ENCODE data around the gene ATXN7.

Gene ATXN7

DNA sequence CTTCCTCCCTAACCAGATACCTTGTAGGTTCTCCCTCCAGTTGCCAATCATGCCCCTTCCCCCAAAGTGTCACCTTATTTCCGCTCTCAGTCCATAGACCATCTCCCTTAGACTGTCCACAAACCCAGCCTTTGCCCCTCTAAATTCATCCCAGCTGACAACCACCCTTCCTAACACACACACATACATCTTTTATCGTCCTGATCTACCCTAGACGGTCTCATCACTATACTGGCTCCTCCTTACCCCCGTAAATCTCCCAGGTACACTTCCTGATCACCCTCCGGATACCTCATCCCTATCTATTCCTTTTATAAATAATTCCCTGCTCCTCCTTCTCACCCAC lies 890 bp upstream of the ATXN7 start:
- in situ Hi-C loops (cut with MboI; ENCODE audit: low pct_unique_long_range_greater_than_20kb, low sequenced_read_pairs): no loop called here
- no peak for DNase-seq

DNA sequence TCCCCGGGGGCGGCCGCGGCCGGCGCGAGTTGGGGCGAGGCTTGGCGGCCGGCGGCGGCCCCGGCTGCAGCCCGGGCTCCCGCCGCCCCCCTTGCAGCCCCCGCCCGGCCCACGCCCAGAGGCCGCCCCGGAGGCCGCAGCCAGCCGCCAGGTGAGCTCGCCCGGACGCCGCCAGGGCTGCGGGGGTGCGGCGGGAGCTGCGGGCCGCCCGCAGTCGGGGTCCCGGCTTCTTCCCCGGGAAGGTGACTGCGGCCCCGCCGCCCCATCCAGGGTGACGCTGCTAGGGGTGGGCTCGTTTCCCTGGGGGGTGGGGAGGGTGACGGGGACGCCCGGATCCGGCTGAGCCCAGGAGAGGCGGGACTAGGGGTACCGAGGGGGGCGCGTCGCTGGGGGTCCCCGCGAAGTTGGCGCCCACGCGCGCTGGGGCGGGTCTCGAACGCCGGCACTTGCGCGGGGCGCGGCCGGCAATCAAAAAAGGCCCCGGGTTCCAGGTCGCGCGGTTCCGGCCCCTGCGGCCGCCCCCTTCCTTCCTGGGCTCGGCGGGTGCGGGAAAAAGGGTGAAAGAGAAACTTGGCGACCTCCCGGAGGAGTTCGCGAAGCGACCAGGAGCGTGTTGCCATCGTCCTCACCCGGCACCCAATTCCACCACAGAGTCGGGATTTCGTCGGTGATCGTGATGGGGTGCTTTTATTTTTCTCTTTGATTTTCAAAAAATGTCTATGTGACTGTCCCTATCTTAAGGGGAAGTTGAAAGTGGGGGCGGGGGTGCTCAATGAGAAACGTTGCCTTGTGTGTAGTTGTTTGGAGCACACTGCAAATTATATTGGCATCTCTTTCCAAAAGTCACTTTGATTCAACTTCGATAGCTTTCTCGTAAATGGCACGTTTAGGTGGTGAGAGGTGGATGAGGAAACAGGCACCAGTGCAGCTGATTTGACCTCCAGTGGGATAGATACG lies 619 bp downstream of the ATXN7 start:
- in situ Hi-C loops (cut with MboI; ENCODE audit: low pct_unique_long_range_greater_than_20kb, low sequenced_read_pairs): no loop called here
- peak; percentile 69 for DNase-seq

DNA sequence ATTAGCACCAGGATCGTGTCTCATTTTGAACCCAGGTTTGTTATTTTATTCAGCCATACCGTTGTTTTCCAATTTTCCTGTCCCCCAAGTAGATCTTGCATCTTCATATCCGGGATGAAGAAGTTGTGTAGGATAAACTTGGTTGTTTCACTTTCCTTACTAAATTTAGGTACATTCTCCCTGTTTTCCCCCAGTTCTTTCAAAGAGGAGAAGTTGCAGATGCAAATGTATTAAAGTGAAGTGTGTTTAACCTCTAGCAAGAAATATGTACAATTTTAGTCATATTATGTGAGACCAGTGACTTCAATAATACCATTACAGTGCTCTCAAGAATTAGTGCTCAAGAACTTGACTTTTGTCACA lies 1.3 kb downstream of the ATXN7 start:
- in situ Hi-C loops (cut with MboI; ENCODE audit: low pct_unique_long_range_greater_than_20kb, low sequenced_read_pairs): no loop called here
- no peak for DNase-seq

DNA sequence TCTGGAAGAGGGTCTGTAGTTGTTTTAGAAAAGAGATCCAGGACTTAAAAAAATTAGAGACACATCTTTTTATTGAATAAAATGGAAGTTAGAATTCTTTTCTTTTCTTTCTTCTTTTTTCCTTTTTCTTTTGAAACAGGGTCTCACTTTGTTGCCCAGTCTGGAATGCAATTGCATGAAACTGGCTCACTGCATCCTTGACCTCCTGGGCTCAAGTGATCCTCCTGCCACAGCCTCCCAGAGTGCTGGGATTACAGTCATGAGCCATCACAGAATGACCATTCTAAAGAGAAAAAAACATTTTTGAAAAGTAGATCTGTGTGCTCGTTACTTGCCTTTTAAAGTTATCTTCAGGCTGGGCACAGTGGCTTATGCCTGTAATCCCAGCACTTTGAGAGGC lies 3.6 kb downstream of the ATXN7 start:
- in situ Hi-C loops (cut with MboI; ENCODE audit: low pct_unique_long_range_greater_than_20kb, low sequenced_read_pairs): no loop called here
- no peak for DNase-seq

DNA sequence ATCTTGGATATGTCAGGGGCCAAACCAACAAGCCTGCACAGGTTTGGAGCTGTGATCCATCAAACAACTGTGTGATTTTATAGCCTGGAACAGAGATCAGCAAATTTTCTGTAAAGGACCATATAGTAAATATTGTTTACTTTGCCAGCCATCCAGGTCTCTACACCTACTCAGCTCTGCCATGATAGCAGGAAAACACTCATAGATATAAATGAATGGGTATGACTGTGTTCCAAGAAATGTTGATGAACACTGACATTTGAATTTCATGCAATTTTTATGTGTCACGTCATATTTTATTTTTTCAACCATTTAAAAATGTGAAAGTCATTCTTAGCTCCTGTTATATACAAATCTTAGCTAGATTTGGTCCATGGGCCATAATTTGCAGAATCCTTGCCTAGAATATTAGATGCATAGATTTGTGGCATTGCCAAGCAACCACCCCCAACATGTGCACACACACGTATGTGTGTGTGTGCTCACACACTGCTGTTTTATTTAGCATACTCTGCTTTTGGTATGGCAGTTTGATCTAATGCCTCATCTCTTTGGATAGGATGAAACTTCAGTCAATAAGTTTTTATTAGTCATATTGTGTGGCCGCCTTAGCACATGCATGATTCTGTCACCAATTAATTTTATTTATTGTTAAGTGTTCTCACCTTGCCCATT lies 6.4 kb downstream of the ATXN7 start:
- no peak for DNase-seq
- in situ Hi-C loops (cut with MboI; ENCODE audit: low pct_unique_long_range_greater_than_20kb, low sequenced_read_pairs): no loop called here

DNA sequence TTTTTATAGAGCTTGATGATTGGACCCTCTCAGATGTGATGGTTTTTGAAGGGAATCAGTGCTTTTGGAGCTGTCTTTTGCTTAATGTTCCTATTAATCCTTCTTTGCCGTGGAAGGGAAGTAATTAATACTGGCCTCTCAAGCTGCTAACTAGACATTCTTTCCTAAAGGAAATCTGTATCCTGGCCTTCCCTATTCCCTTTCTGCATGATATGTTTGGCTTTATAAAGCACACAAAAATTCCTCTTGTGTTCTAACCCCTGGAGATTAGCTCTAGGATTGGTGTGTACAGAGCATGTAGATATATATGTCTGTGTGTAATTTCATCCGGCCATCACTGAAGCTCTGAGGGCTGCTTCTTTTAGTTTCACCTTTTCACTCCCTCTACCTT lies 6.9 kb downstream of the ATXN7 start:
- in situ Hi-C loops (cut with MboI; ENCODE audit: low pct_unique_long_range_greater_than_20kb, low sequenced_read_pairs): no loop called here
- no peak for DNase-seq

DNA sequence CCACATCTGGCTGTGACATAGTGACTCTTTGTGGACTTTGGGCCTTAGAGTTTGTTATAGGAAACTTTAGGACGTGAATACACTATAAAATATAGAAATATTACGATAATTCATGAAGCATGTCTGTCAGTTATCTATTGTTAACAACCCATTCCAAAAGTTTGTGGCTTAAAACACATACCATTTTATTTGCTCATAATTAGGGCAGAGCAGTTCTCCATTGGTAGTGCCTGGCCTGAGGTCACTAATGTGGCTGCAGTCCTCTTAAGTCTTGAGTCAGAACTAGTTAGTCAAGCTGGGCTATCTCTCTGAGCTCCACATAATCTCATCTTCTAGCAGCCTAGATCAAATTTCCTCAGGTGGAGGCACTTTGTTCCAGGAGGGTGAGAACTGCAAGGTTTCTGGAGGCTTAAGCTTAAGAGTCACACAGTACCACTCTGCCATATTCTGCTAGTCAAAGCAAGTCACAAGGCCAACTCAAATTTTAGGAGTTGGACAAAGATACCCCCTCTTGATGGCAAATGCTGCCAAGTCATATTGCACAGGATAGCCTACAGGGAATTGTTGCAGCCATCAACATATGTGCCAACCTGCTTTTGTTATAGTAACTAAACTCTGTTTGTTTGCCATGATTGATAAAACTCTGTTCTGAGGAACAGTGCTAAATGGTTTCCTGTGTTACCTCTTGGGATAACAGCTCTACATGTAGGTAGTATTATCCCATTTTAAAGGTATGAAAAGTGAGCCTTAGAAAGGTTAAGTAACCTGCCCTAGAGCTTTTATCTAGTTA lies 8.7 kb downstream of the ATXN7 start:
- in situ Hi-C loops (cut with MboI; ENCODE audit: low pct_unique_long_range_greater_than_20kb, low sequenced_read_pairs): no loop called here
- DNase-seq: no peak

DNA sequence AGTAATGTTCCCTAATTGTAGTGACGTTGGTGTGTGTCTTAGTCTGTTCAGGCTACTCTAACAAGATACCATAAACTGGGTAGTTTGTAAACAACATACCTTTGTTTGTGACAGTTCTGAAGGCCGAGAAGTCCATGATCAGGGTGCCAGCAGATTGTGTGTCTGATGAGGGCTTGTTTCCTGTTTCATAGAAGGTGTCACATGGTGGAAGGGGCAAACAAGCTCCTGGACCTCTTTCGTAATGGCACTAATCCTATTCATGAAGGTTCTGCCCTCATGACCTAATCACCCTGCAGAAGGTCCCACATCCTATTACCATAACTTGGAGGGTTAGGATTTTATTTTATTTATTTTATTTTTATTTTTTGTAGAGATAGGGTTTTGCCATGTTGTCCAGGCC lies 11.1 kb downstream of the ATXN7 start:
- in situ Hi-C loops (cut with MboI; ENCODE audit: low pct_unique_long_range_greater_than_20kb, low sequenced_read_pairs): no loop called here
- DNase-seq: no peak

DNA sequence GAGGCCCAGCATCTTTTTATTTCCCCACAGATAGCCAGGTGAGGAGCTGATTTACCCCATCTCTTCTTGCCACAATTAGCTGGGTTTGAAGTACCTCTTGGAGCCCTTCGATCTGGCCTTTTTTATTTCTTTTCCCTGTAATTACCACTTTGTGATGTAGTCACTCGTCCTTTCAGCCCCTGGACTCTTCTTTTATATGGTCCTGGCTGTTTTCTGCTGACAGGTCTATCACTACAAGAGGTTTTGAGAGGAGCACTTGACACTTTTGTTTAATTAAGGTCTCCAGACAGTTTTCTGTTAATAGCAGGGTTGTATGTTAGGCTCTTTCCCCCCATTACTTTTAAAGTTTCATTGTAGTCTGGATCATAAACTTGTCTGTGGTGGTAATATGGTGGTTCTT lies 11.8 kb downstream of the ATXN7 start:
- in situ Hi-C loops (cut with MboI; ENCODE audit: low pct_unique_long_range_greater_than_20kb, low sequenced_read_pairs): no loop called here
- DNase-seq: no peak

DNA sequence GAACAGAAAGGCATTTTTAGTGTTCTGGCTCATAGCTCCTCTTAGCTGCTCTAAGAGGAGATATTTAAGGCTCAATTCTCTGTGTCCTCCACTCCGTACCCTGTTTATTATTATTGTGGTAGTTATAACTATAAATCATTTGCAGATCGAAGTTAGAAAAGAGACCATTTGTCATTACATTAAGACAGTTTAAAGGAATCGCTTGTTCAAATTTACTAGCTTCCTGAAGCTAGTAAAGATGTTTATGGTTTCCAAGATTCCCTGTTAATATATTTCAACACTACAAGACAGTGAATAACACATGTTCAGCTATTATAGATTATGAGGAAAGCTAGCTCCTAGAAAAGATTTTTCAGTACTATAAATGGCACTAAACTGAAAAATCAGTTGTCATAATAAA lies 12.6 kb downstream of the ATXN7 start:
- in situ Hi-C loops (cut with MboI; ENCODE audit: low pct_unique_long_range_greater_than_20kb, low sequenced_read_pairs): no loop called here
- DNase-seq: no peak

DNA sequence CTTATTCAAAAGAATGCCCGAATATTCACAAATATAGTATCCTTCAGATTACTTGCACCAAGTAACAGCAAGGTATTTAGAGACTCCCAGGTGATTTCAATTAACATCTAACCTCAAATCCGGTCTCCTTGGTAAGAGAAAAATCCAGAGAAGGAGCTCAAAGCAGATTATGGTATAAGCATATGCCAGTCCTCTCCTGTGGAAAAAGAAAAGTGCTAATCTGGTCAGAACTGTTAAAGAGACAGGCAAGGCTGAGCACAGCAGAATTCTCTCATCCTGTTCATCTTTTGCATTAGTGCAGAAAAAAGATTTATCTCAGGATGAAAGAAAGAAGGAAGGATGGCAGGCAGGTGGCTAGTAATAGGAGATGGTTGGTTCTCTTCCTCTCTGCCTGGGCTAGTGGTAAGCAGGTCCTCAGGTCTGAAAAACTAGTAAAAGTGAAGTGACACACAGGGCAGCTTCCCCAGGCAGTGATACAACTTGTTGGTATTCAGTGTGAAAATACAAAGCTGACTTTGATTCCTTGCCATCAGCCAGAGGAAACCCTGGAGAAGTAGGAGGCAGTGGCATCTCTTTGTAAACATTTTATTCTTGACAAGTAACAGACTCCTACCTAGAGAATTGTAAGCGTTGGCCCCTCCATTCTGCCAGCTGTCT lies 14.2 kb downstream of the ATXN7 start:
- in situ Hi-C loops (cut with MboI; ENCODE audit: low pct_unique_long_range_greater_than_20kb, low sequenced_read_pairs): no loop called here
- DNase-seq: no peak

DNA sequence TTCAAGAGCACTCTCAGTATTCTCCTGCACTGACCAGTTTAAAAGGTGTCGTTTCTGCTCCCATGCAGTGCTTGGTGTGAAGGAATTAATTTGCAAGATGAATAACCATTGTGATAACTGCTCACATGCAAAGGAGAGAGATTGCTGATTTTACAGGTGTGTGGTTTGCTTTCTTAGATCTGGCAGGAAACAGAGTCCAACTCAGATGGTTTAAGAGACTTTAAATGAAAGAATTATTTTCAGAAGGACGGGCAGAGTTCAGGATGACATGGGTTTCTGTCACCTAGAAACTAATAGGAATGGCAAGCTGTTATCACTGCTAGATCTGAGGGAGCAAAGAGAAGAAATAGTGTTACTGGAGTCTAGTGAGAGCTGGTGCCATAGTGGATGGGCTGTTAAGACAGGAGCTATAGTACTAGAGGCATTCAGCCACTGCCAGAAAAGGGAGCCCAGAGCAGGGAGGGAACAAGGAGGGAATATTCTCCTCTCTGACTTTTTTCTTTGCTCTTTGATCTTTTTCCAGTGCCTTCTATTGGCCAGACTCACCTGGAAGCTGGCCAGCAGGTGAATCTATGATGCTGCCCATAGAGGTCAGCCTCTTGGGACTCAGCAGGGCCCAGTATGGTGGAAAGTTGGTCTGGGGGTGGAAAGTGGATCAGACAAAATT lies 14.9 kb downstream of the ATXN7 start:
- DNase-seq: no peak
- in situ Hi-C loops (cut with MboI; ENCODE audit: low pct_unique_long_range_greater_than_20kb, low sequenced_read_pairs): no loop called here

DNA sequence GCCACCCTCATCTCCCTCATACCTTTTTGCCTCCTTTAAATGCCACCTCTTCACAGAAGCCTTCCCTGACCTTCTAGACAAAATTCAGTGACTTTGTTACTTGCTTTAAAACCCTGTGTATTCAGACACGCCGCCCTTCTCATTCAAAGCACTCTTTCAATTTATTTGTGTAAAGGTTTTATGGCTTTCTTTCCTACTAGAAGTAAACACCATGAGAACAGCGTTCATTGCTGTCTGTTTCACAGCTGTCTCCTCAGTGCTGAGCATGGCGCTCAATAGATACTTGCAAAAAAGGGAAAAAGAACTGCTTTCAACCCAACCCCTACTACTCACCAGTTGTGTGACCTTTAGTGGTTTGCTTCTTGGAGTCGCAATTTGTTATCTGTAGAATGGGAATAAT lies 17.0 kb downstream of the ATXN7 start:
- in situ Hi-C loops (cut with MboI; ENCODE audit: low pct_unique_long_range_greater_than_20kb, low sequenced_read_pairs): no loop called here
- DNase-seq: no peak

DNA sequence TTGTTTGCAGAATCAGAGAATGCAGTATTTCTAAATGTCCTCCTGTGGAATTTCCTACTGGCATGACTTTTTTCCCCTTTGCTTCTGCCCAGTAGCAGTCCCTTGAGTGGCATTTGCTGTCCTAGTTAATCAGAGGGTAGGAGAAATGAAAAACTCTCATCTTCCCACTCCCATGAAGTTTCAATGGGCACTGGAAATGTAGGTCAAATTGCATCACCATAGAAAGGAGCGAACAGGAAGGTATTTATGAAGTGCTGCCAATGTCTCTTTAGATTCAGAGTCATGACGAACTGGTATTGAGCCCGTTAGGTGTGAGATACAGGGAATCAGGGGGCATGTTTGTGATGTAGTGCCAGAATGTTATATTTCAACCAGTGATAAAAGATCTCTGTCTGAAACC lies 23.2 kb downstream of the ATXN7 start:
- DNase-seq: no peak
- in situ Hi-C loops (cut with MboI; ENCODE audit: low pct_unique_long_range_greater_than_20kb, low sequenced_read_pairs): no loop called here

DNA sequence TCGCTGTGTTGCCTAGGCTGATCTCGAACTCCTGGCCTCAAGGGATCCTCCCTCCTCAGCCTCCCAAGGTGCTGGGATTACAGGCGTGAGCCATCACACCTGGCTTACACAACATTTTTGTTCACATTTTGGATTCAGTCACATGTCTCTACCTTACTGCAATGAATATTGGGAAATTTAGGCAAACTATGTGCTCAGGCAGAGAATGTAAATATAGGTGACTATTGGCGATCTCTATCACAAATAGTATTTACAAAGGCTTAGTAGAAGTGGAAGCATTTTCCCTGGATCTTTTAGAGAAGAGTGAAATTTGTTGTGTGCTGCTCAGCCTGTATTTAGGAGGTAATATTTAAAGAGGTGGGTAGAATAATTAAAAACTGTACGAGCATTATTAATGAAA lies 27.9 kb downstream of the ATXN7 start:
- no peak for DNase-seq
- in situ Hi-C loops (cut with MboI; ENCODE audit: low pct_unique_long_range_greater_than_20kb, low sequenced_read_pairs): no loop called here

DNA sequence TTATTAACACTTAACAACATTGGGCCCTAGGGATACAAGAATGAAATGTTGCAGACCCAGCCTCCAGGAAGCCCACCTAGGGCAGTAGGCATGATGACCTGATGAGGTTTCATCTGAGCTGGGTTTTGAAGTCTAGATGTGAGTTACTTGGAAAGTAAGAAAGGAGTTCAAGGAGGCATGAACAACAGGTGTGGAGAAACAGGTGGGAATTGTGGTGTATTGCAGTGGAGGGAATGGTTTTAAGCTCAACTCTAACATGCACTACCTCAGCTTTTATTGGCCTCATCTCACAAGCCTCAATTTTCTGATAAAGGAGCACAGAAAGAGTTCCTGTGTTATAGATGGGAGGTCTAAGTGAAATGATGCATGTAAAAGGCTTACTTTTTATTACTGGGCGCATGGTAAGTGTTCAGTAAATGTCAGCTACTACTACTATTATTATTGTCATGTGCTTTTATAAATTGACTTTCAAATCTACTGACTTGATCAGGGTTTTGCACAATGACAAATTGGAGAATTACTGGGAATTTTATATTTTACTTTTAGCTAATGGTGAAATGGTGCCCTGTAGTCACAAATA lies 29.2 kb downstream of the ATXN7 start:
- in situ Hi-C loops (cut with MboI; ENCODE audit: low pct_unique_long_range_greater_than_20kb, low sequenced_read_pairs): no loop called here
- no peak for DNase-seq

DNA sequence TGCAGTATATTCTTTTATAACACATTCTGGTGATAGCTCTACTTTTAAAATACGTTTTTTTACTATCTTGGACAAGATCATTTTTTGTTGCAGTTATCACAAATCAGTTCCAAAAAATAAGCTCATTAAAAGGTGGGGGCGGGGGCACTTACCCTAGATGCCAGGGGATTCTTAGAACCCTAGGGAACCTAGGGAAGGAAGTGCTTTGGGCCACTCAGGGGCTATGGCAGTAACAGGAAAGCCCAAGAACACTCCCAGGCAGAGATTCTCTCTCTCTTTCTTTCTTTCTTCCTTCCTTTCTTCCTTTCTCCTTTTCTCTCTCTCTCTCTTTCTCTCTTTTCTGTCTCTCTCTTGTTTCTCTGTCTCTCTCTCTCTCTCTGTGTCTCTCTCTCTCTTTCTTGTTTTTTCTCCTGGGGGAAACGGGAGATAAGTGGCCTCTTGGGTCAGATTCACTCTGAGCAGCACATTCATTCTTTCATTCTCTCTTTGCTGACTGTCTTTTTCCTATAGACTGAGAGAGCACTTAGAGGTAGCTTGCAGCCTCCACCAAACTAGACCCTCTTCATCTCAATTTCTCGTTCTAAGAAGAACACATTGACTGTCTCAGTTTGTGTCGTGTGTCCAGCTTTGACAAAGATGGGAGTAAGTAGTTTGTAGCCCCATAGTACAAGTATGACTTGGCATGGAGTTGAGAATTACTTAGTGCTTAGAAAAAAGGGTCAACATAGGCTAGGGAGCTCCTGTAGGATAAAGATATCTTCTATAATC lies 31.9 kb downstream of the ATXN7 start:
- DNase-seq: no peak
- in situ Hi-C loops (cut with MboI; ENCODE audit: low pct_unique_long_range_greater_than_20kb, low sequenced_read_pairs): no loop called here

DNA sequence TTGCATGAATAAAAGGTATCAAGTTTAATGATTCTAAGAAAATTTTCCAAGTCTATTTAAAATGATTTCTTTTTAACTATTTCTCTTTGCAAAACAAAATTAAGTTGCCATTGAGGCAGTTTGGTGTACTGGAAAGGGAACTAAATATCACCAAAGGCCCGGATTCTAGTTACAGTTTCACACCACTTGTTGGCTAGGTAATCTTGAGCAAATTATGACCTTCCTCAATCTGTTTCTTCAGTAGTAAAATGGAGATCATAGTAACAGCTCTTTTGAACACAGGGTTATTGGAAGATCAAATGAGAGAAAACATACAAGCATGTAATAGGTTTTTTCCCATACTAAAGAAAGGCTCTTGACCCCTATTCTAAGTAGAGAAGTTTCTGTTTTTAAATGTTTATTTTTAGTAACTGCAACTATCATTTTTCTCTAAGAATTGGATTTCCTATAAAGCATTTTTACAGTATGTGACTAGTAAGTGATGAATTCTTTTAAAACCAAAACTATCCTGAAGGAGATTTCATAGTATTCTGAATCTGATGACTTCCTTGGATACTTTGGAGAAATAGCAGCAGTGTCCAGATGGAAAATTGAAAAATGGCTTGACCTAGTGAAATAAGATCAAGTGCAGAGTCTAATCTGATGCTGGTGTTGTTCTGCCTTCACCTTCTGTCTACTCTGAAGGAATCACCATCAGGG lies 32.8 kb downstream of the ATXN7 start:
- in situ Hi-C loops (cut with MboI; ENCODE audit: low pct_unique_long_range_greater_than_20kb, low sequenced_read_pairs): no loop called here
- DNase-seq: no peak

Data from KBM-7 (cell line).